ENCODE measurements around the gene APBB1IP. TPM values are rescaled to one million over a fixed set of nuclear protein-coding genes. Genes with fewer than 3 reads are reported as not detected.

Gene APBB1IP
- total RNA-seq, 1 experiment from 2014 or later: not detected

GRCh38 chr10:26527018-26527417 lies 88.9 kb downstream of the APBB1IP start:
- Mint-ChIP-seq H3K36me3 (ENCODE audit: insufficient read depth in 1 of 3, low read depth in 3 of 3) (no peaks in the 10 kb centered on the region), H3K27me3 (ENCODE audit: low read depth) (no peaks in the 10 kb centered on the region), H3K9me3 (no peaks in the 10 kb centered on the region; a peak in 1 of 5 replicates), H3K27ac (no peak overlapping the region), H3K4me3 (no peak overlapping the region), H3K4me1 (peaks cover 0 to 9% of the 10 kb centered on the region in 2 experiments; a peak in 2 of 4 replicates)
- Histone ChIP-seq H3K79me1 (ENCODE audit: insufficient read depth, low read depth, low read length, poor library complexity, severe bottlenecking) (no peaks in the 10 kb centered on the region), H2AK5ac (ENCODE audit: insufficient read length, low read length) (no peak overlapping the region), H3K23ac (ENCODE audit: insufficient read length, low read depth, low read length) (no peak overlapping the region), H2BK5ac (ENCODE audit: insufficient read length, low read length) (no peak overlapping the region), H2BK120ac (ENCODE audit: low read depth, low read length, poor library complexity, severe bottlenecking) (no peak overlapping the region), H4K20me1 (ENCODE audit: control insufficient read depth, insufficient read depth, insufficient read length) (no peaks in the 10 kb centered on the region), H2BK15ac (ENCODE audit: low read depth, low read length) (no peak overlapping the region), H2AFZ (ENCODE audit: low read length) (no peak overlapping the region), H4K91ac (ENCODE audit: insufficient read length, low read depth, low read length) (no peak overlapping the region), H3K79me2 (ENCODE audit: insufficient read depth, low read length) (no peaks in the 10 kb centered on the region), H4K5ac (ENCODE audit: insufficient read length, low read depth, low read length) (no peak overlapping the region), H2BK12ac (ENCODE audit: insufficient read length, low read depth, low read length) (no peak overlapping the region), H3K23me2 (ENCODE audit: insufficient read length, low read depth, low read length, poor library complexity, severe bottlenecking) (no peaks in the 10 kb centered on the region), H4K8ac (replicated peaks; ENCODE audit: insufficient read length, low read depth, low read length) (no peak overlapping the region), H3K9me3 (ENCODE audit: control insufficient read depth, low read depth, low read length) (no peaks in the 10 kb centered on the region), H3K27ac (ENCODE audit: insufficient read length, low read depth, low read length) (no peak overlapping the region), H2BK20ac (ENCODE audit: low read depth, low read length, poor library complexity, severe bottlenecking) (no peak overlapping the region), H3K9ac (ENCODE audit: extremely low read depth, insufficient read length, low read length) (no peak overlapping the region), H3K4me2 (ENCODE audit: insufficient read depth, insufficient read length, low read length) (no peak overlapping the region), H3T11ph (ENCODE audit: low read length) (no peak overlapping the region), H3K14ac (ENCODE audit: insufficient read depth, low read length) (no peak overlapping the region), H3K4me1 (ENCODE audit: insufficient read depth, low read length) (no peaks in the 10 kb centered on the region), H3K27me3 (ENCODE audit: insufficient read depth, low read length) (no peaks in the 10 kb centered on the region), H3K18ac (ENCODE audit: insufficient read length, low read depth, low read length) (no peak overlapping the region), H3K56ac (ENCODE audit: insufficient read length, low read depth, low read length) (no peak overlapping the region), H3K4ac (ENCODE audit: low read depth, low read length) (no peak overlapping the region)
- TF ChIP-seq, protein P1, sequence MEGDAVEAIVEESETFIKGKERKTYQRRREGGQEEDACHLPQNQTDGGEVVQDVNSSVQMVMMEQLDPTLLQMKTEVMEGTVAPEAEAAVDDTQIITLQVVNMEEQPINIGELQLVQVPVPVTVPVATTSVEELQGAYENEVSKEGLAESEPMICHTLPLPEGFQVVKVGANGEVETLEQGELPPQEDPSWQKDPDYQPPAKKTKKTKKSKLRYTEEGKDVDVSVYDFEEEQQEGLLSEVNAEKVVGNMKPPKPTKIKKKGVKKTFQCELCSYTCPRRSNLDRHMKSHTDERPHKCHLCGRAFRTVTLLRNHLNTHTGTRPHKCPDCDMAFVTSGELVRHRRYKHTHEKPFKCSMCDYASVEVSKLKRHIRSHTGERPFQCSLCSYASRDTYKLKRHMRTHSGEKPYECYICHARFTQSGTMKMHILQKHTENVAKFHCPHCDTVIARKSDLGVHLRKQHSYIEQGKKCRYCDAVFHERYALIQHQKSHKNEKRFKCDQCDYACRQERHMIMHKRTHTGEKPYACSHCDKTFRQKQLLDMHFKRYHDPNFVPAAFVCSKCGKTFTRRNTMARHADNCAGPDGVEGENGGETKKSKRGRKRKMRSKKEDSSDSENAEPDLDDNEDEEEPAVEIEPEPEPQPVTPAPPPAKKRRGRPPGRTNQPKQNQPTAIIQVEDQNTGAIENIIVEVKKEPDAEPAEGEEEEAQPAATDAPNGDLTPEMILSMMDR (conservative IDR thresholded peaks at IDR 0.05): no peak
- no CpG with 5 or more reads among the region's 2 CpGs for WGBS (ENCODE audit: extremely low coverage, insufficient read length, low lambda C conversion rate)
- no peak for DNase-seq

All from H9 (cell line).